Skeletal muscle satellite cell (primary cell): Measurements from ENCODE around the gene TAS2R30.

Experiments used
- H3K27me3 ChIP-seq: 2 replicates; pipeline ENCODE4 v1.7.0; 2013; ENCODE audit warnings: low read length; ENCODE audit not compliant: control insufficient read depth, insufficient read depth
- H3K36me3 ChIP-seq: 2 replicates; pipeline ENCODE4 v1.7.0; 2013; ENCODE audit warnings: mild to moderate bottlenecking, control low read depth, low read length; ENCODE audit not compliant: insufficient read depth
- H3K4me1 ChIP-seq: 2 replicates; pipeline ENCODE4 v1.7.0; 2013; ENCODE audit warnings: low read length; ENCODE audit not compliant: control insufficient read depth, insufficient read depth
- H3K4me2 ChIP-seq: 2 replicates; pipeline ENCODE4 v1.7.0; 2013; ENCODE audit warnings: mild to moderate bottlenecking, low read length
- H3K4me3 ChIP-seq: 2 replicates; pipeline ENCODE4 v1.7.0; 2013; ENCODE audit warnings: low read length
- H3K9ac ChIP-seq: 2 replicates; pipeline ENCODE4 v1.7.0; 2013; ENCODE audit warnings: mild to moderate bottlenecking, low read depth, low read length, moderate library complexity
- H3K9me3 ChIP-seq: replicated peaks from 2 replicates; pipeline ENCODE4 v1.7.0; 2013; ENCODE audit warnings: mild to moderate bottlenecking, control low read depth, low read length

The TAS2R30 gene

GRCh38 chr12:11158885-11159444 is 24.5 kb upstream of the TAS2R30 start:
- H3K4me1 ChIP-seq: peaks cover 3% of the 10 kb centered on the region
- no peaks in the 10 kb centered on the region for H3K27me3 ChIP-seq
- H3K4me3 ChIP-seq: no peak overlapping the region
- H3K36me3 ChIP-seq: peaks cover 8% of the 10 kb centered on the region
- no peak overlapping the region for H3K9ac ChIP-seq
- no peak overlapping the region for H3K4me2 ChIP-seq
- no peaks in the 10 kb centered on the region for H3K9me3 ChIP-seq

GRCh38 chr12:11154400-11154925 is 20.0 kb upstream of the TAS2R30 start:
- H3K9me3 ChIP-seq: no peaks in the 10 kb centered on the region
- peaks cover 4% of the 10 kb centered on the region for H3K36me3 ChIP-seq
- H3K4me2 ChIP-seq: no peak overlapping the region
- H3K4me3 ChIP-seq: no peak overlapping the region
- H3K27me3 ChIP-seq: no peaks in the 10 kb centered on the region
- no peaks in the 10 kb centered on the region for H3K4me1 ChIP-seq
- no peak overlapping the region for H3K9ac ChIP-seq

DNA sequence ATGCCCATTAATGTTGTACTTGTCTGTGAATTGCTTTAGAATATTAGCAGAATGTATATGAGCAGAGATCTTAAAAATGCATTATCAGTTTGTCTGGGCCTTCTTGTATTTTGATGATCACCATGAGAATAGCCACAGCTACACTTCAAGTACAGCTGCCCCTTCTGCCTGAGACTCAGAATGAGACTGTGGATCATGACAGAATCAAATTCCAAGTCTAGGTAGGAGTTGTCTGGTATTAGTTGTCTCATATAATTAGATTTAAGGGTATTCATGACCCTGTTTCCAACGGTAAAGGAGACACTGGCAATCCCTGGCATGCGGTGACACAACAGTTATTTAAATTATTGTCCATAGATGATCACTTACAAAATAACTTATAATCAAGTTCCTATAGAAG is 18.3 kb upstream of the TAS2R30 start:
- no peaks in the 10 kb centered on the region for H3K27me3 ChIP-seq
- H3K4me2 ChIP-seq: no peak overlapping the region
- H3K9ac ChIP-seq: no peak overlapping the region
- H3K4me1 ChIP-seq: no peaks in the 10 kb centered on the region
- no peaks in the 10 kb centered on the region for H3K9me3 ChIP-seq
- H3K4me3 ChIP-seq: no peak overlapping the region
- peaks cover 4% of the 10 kb centered on the region for H3K36me3 ChIP-seq

DNA sequence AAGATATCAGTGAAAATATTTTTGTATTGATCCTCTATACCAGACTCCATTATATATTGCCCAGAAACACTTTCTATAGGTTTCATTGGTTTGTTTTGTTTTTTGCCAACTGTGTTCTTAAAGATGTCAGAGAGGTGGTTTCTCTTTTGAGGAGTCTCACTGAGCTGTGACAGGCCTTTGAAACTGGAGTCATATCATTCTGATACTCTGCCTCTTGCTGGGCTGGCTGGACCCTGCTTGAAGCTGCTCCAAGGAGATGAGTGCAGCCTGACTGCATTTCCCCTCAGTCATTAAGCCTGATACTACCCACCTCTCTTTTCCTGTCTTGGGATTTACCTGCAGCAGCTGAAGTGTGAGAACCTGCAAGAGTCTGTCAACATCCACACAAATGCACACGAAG is 16.4 kb upstream of the TAS2R30 start:
- Histone ChIP-seq H3K36me3 (peaks cover 4% of the 10 kb centered on the region), H3K4me1 (no peaks in the 10 kb centered on the region), H3K4me2 (no peak overlapping the region), H3K9ac (no peak overlapping the region), H3K9me3 (no peaks in the 10 kb centered on the region), H3K27me3 (no peaks in the 10 kb centered on the region), H3K4me3 (no peak overlapping the region)

DNA sequence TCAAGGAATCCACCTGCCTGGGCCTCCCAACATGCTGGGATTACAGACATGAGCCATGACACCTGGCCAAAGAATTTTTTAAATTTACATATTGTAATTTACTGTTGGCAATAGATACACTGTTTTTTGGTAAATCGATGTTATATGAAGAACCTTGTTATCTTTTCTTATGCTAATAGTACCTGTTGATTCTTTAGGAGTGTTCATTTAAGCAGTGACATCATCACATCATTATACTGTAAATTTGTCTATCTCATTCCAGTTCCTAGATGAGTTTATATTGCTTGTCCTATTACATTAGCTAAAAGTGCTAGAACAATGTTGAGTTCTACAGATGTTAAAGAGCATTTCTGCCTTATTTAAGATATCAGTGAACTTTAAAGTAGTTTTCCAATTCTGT is 13.0 kb upstream of the TAS2R30 start:
- Histone ChIP-seq H3K27me3 (no peaks in the 10 kb centered on the region), H3K4me2 (no peak overlapping the region), H3K4me3 (no peak overlapping the region), H3K9ac (no peak overlapping the region), H3K4me1 (no peaks in the 10 kb centered on the region), H3K9me3 (no peaks in the 10 kb centered on the region), H3K36me3 (peaks cover 4% of the 10 kb centered on the region)

- Histone ChIP-seq H3K36me3 (no peaks in the 10 kb centered on the region), H3K4me2 (no peak overlapping the region), H3K4me1 (no peaks in the 10 kb centered on the region), H3K9me3 (no peaks in the 10 kb centered on the region), H3K27me3 (no peaks in the 10 kb centered on the region), H3K9ac (no peak overlapping the region), H3K4me3 (no peak overlapping the region)
Observed at GRCh38 chr12:11144297-11144696, 9.9 kb upstream of the TAS2R30 start.

- H3K4me2 ChIP-seq: no peak overlapping the region
- H3K9ac ChIP-seq: no peak overlapping the region
- H3K9me3 ChIP-seq: no peaks in the 10 kb centered on the region
Observed at GRCh38 chr12:11143352-11143751, 8.9 kb upstream of the TAS2R30 start.

DNA sequence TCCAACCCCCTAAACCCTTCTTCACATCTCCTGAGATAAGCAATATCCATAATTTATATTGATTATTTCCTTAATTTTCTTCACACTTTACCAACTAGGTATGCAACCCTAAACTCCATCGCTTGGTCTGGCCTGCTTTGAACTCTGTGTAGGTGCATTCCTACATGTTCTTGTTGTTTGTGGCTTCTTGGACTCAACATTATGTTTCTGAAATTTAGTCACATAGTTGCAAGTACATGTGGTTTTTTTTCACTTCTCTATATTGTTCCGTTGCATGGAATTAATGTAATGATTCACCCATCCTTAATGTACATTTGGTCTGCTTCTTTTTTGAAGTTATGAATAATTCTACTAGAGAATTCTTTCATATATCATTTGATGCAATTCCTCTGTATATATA is 1.6 kb upstream of the TAS2R30 start:
- Histone ChIP-seq H3K27me3 (no peaks in the 10 kb centered on the region), H3K4me2 (no peak overlapping the region), H3K4me3 (no peak overlapping the region)

More at GRCh38 chr12:11143352-11143751, 8.9 kb upstream of the TAS2R30 start:
- Histone ChIP-seq H3K4me3 (no peak overlapping the region), H3K4me1 (no peaks in the 10 kb centered on the region), H3K27me3 (no peaks in the 10 kb centered on the region), H3K36me3 (no peaks in the 10 kb centered on the region)

DNA sequence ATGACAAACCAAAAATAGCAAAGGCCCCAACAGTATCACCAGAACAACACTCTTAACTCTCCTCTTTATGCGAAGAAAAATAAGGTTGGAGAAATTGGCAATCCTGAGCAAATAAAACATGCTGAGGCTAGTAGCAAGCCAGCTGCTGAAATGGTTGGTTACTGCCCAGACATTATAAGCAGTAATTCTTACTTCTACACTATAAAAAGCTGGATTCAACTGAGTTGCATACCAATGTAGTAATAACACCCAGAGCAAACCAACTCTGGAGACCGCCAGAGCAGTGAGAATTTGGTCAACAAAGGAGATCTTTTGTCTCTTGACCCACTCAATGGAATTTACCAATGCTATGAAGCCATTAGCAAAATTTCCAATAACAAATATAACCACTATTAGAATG is 628 bp downstream of the TAS2R30 start:
- H3K4me2 ChIP-seq: no peak overlapping the region
- no peaks in the 10 kb centered on the region for H3K9me3 ChIP-seq
- no peaks in the 10 kb centered on the region for H3K36me3 ChIP-seq
- H3K4me1 ChIP-seq: no peaks in the 10 kb centered on the region
- no peaks in the 10 kb centered on the region for H3K27me3 ChIP-seq
- H3K4me3 ChIP-seq: no peak overlapping the region
- no peak overlapping the region for H3K9ac ChIP-seq

More for the DNA sequence above, 1.6 kb upstream of the TAS2R30 start:
- Histone ChIP-seq H3K36me3 (no peaks in the 10 kb centered on the region), H3K9me3 (no peaks in the 10 kb centered on the region), H3K9ac (no peak overlapping the region), H3K4me1 (no peaks in the 10 kb centered on the region)

DNA sequence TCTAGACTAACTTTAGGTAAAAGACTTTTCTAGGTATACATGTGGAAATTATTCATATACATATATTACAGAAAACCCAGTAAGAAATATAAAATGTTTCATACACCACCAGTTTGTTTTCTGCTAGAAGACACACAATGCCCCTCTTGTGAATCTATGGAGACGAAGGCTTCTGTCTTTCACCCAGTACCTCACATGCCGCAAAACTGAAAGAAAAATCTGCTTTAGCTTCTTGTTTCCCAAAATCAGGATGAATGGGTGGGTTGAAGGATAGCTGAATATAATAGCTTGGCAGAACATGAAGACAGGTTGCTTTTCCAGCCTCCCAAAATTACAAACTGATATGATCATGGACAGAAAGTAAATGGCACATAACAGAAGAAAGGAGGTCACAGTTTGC is 1.3 kb downstream of the TAS2R30 start:
- Histone ChIP-seq H3K9me3 (no peaks in the 10 kb centered on the region), H3K4me3 (no peak overlapping the region), H3K4me1 (no peaks in the 10 kb centered on the region), H3K9ac (no peak overlapping the region), H3K27me3 (no peaks in the 10 kb centered on the region), H3K4me2 (no peak overlapping the region), H3K36me3 (no peaks in the 10 kb centered on the region)

DNA sequence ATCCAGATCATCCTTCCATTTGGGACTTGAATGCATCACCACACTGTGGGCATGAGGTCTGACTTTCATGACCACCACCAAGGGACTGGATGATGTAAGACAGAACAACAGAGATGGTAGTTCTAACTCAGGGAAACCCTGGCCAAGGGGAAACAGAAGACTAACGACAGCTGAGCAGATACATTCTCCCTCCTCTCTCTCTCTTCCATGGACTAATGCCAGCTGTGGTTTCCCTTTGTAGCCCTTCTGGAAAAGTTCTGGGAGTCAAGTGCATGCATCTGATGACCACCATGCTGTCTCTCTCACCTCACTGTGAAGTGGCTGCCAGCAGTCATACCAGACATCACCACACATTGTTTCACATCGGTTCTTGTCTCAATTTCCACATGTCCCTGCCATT is 3.4 kb downstream of the TAS2R30 start:
- Histone ChIP-seq H3K4me3 (no peak overlapping the region), H3K9ac (no peak overlapping the region)

DNA sequence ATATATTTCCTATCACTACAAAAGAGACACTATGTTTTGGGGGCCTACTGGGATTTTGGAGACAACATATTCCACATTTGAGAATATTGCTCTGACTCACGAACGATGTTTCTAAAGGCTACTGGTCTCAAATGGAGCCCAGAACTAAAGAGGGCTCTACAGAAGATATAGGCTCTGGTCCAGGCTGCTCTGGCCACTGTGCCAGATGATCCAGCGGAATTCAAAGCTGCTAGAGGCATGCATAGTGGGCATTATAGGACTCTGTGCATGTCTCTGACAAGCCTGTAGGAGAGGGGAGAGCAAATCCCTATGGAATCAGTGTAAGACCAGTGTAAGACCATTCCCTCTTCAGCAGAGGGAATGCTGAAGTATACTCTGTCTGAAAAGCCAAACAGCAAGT is 4.1 kb downstream of the TAS2R30 start:
- H3K4me2 ChIP-seq: no peak overlapping the region
- no peak overlapping the region for H3K9ac ChIP-seq
- H3K4me1 ChIP-seq: no peaks in the 10 kb centered on the region
- H3K4me3 ChIP-seq: no peak overlapping the region
- H3K9me3 ChIP-seq: no peaks in the 10 kb centered on the region
- H3K27me3 ChIP-seq: no peaks in the 10 kb centered on the region
- no peaks in the 10 kb centered on the region for H3K36me3 ChIP-seq

More for the DNA sequence above, 3.4 kb downstream of the TAS2R30 start:
- H3K27me3 ChIP-seq: no peaks in the 10 kb centered on the region
- no peaks in the 10 kb centered on the region for H3K9me3 ChIP-seq
- no peaks in the 10 kb centered on the region for H3K36me3 ChIP-seq
- H3K4me1 ChIP-seq: no peaks in the 10 kb centered on the region
- H3K4me2 ChIP-seq: no peak overlapping the region
